ENCODE results near the gene OCRL. TPM values are rescaled to one million over a fixed set of nuclear protein-coding genes. Genes with fewer than 3 reads are reported as not detected.

The OCRL gene
- total RNA-seq, 4 donors from 2014 or later: 13.2 to 18.0 (median 15.9) TPM

DNA sequence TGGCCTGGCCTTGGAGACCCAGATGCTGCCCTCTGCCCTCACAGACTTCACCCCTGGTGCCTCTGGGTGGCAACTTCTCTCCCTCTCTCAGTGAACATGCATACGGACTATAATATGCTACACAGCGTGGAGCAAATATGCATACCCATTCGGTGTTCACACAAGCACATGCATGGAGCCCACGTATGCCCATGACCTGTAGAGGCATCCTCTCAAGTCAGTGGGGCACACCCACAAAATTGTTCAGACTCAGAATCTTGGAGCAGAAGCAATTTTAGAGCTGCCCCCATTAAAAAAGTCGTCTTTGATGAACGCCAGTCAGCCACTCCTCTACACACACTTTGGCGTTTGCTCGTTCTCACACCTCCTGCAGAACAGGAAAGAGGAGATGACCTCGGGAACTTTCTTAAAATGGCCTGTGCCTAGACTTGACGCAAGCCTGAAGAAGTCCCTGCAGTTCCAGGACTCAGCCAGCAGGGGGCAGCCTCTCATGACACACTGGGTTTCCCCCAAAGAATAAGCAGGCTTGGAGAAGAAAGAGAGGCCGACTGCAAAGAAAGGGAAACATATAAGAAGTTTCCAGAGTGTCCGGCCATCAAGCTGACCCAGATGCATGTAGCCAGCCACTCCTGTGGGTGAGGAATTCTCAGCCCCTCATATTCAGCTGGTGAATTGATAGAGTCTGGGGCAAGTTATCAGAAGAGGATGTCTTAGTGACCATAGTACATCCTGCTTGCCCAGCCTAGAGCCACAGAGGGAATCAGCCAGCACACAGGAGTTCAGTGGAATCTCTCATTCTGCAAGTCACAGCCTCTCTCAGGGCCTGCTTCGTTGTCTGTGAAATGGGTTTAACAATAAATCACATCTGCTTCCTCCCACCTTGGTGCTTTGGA is 97.4 kb downstream of the OCRL start:
- DNase-seq (ENCODE audit: low spot score in 2 of 2): peak; percentile 42 to 95
- WGBS, 2 donors: 21 to 31% methylated on average over 13 of the region's 13 CpGs
- TF ChIP-seq, protein P1, sequence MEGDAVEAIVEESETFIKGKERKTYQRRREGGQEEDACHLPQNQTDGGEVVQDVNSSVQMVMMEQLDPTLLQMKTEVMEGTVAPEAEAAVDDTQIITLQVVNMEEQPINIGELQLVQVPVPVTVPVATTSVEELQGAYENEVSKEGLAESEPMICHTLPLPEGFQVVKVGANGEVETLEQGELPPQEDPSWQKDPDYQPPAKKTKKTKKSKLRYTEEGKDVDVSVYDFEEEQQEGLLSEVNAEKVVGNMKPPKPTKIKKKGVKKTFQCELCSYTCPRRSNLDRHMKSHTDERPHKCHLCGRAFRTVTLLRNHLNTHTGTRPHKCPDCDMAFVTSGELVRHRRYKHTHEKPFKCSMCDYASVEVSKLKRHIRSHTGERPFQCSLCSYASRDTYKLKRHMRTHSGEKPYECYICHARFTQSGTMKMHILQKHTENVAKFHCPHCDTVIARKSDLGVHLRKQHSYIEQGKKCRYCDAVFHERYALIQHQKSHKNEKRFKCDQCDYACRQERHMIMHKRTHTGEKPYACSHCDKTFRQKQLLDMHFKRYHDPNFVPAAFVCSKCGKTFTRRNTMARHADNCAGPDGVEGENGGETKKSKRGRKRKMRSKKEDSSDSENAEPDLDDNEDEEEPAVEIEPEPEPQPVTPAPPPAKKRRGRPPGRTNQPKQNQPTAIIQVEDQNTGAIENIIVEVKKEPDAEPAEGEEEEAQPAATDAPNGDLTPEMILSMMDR (IDR thresholded peaks at IDR 0.05): peak in 1 of 3 donors; percentile 81
- TF ChIP-seq POLR2A (IDR thresholded peaks at IDR 0.05): no peak
- intact Hi-C loops (cut with DNase I; ENCODE audit: low total_unique reads): loop anchor here (10.0 kb wide), 1 partner anchor 87 kb away; no protein-coding TSS in a partner anchor
- H3K4me3 ChIP-seq (ENCODE audit: low read depth, poor library complexity, severe bottlenecking): no peak overlapping the region

DNA sequence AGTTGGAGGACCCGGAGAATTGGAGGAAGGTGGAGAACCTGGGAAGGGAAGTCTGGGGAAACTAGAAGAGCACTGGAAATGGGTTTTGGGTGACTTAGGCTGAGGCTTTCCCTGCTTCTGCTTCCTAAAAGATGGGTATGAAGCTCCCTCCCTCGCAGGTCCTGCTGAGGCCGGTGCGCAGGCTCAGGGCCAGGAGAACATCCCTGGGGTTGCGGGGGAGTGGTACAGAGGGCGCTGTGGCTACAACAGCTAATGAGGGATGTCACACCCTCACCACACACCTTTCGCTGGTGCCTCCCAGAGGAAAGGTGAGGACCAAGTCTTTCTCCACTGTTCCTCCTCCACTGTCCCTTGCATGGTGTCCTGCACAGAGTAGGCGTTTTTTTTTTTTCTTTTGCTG is 98.9 kb downstream of the OCRL start:
- 76 to 86% methylated on average over 8 of the region's 8 CpGs for WGBS, 2 donors
- DNase-seq (ENCODE audit: low spot score in 2 of 2): no peak
- intact Hi-C loops (cut with DNase I; ENCODE audit: low total_unique reads): loop anchor here (10.0 kb wide), 1 partner anchor 86 kb away; no protein-coding TSS in a partner anchor
- no peak overlapping the region for H3K4me3 ChIP-seq (ENCODE audit: low read depth, poor library complexity, severe bottlenecking)
- TF ChIP-seq, protein P1 (IDR thresholded peaks at IDR 0.05): no peak
- no peak for TF ChIP-seq POLR2A (IDR thresholded peaks at IDR 0.05)

DNA sequence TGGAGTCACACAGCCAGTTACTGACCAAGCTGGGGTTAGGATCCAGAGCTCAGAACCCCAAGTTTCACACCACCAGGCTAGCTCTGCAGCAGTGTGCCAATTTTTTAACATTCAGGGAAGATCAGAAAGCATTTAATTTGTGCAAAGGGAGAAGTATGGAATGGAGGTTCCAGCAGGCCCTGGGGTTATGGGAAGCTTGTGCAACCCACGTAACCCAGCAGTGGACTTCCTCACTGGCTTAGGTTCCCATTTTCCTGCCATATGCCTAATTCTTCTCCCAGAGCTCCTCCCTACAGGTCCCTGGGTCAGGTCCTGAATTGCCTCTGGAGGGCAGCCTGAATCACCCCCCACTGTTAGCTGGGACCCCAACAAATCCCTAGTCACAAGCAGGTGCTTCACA is 100.7 kb downstream of the OCRL start:
- WGBS, 2 donors: 85 to 88% methylated on average over 1 of the region's 1 CpG
- no peak overlapping the region for H3K4me3 ChIP-seq (ENCODE audit: low read depth, poor library complexity, severe bottlenecking)
- intact Hi-C loops (cut with DNase I; ENCODE audit: low total_unique reads): no loop called here
- DNase-seq (ENCODE audit: low spot score in 2 of 2): no peak
- TF ChIP-seq, protein P1 (IDR thresholded peaks at IDR 0.05): no peak
- no peak for TF ChIP-seq POLR2A (IDR thresholded peaks at IDR 0.05)

DNA sequence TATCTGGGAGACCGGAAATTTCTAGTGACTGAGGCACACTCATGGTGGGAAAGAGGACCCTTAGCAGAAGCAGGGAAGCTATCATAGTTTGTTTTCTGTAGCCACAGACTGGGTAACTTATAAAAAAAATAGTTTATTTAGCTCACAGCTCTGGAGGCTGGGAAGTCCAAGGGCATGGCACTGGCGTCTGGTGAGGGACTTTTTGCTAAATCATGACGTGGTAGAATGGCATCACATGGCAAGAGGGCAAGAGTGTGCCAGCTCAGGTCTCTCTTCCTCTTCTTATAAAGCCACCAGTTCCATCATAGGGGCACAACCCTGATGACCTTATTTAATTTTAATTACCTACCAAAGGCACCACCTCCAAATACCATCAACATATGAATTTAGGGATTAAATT is 101.4 kb downstream of the OCRL start:
- H3K4me3 ChIP-seq (ENCODE audit: low read depth, poor library complexity, severe bottlenecking): no peak overlapping the region
- intact Hi-C loops (cut with DNase I; ENCODE audit: low total_unique reads): no loop called here
- 80 to 87% methylated on average over 3 of the region's 3 CpGs for WGBS, 2 donors
- TF ChIP-seq POLR2A (IDR thresholded peaks at IDR 0.05): no peak
- no peak for DNase-seq (ENCODE audit: low spot score in 2 of 2)

DNA sequence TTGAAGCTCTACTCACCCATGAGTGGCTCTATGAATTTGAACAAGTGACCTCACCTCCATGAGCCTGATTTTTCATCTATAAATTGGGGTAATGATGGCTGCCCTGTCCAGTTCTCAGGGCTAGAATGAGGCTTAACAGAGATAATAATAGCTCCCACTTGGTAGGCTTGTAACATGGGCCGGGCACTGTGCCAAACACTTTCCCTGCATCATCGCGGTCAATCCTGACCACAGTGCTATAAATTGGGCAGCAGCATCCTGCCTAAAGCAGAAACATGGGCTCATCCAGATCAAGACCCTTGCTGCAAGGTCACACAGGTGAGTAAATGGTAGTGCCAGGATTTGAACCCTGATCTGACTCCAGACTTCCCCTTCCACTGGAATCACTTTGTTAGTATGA is 101.9 kb downstream of the OCRL start:
- no peak overlapping the region for H3K4me3 ChIP-seq (ENCODE audit: low read depth, poor library complexity, severe bottlenecking)
- 46 to 84% methylated on average over 3 of the region's 3 CpGs for WGBS, 2 donors
- no peak for TF ChIP-seq POLR2A (IDR thresholded peaks at IDR 0.05)
- TF ChIP-seq, protein P1 (IDR thresholded peaks at IDR 0.05): no peak
- DNase-seq (ENCODE audit: low spot score in 2 of 2): no peak
- intact Hi-C loops (cut with DNase I; ENCODE audit: low total_unique reads): no loop called here

Other genes with a start within 250 kb of the OCRL start
- gene SMARCA1, start 16.8 kb upstream of the OCRL start, total RNA-seq: 10 to 100 TPM in 2 of 4 donors, 1 to 10 TPM in 2; 8.0 to 13.9 (median 11.2) TPM
- under 1 TPM in 1 of 4 donors, not detected in 3; 0.16 TPM for gene APLN, start 114.7 kb downstream of the OCRL start, total RNA-seq
- 1 to 10 TPM; 1.3 to 5.0 (median 2.2) TPM for gene XPNPEP2, start 198.7 kb downstream of the OCRL start, total RNA-seq
- 1 to 10 TPM in 3 of 4 donors, under 1 TPM in 1; 0.25 to 3.4 (median 1.6) TPM for gene SASH3, start 239.7 kb downstream of the OCRL start, total RNA-seq

Measured in lower leg skin (tissue), 4 donors.